NAMALWA (cell line): ENCODE results near the gene PIK3R3.

Source experiments
- DNase-seq: peaks from one replicate; pipeline ENCODE4 v3.0.0-alpha.2; 2015; ENCODE audit warnings: low spot score

The PIK3R3 gene

GRCh38 chr1:46157916-46158311 lies 25.5 kb upstream of the PIK3R3 start:
- no peak for DNase-seq

- DNase-seq = no peak
These were observed 21.3 kb upstream of the PIK3R3 start for GRCh38 chr1:46153732-46154131.

GRCh38 chr1:46153228-46153627 lies 20.8 kb upstream of the PIK3R3 start:
- DNase-seq = no peak

GRCh38 chr1:46152016-46152415 lies 19.6 kb upstream of the PIK3R3 start:
- no peak for DNase-seq

- DNase-seq = no peak
These were observed 17.7 kb upstream of the PIK3R3 start for GRCh38 chr1:46150085-46150484.

- peak; percentile 15 for DNase-seq
These were observed 15.9 kb upstream of the PIK3R3 start for GRCh38 chr1:46148318-46148717.

- DNase-seq = no peak
These were observed 5.5 kb upstream of the PIK3R3 start for GRCh38 chr1:46137916-46138315.

- no peak for DNase-seq
These were observed 4.3 kb upstream of the PIK3R3 start for GRCh38 chr1:46136711-46137110.

GRCh38 chr1:46134660-46135331 lies 2.4 kb upstream of the PIK3R3 start:
- peak; percentile 19 for DNase-seq

- peak; percentile 6 for DNase-seq
These were observed 1.4 kb upstream of the PIK3R3 start for GRCh38 chr1:46133781-46134350.

- no peak for DNase-seq
These were observed 791 bp upstream of the PIK3R3 start for GRCh38 chr1:46133181-46133658.

- peak; percentile 61 for DNase-seq
These were observed 509 bp downstream of the PIK3R3 start for GRCh38 chr1:46131712-46132528.

- DNase-seq = peak; percentile 33
These were observed 1.3 kb downstream of the PIK3R3 start for GRCh38 chr1:46131093-46131492.

- DNase-seq = peak; percentile 26
These were observed 1.8 kb downstream of the PIK3R3 start for GRCh38 chr1:46130606-46131005.

GRCh38 chr1:46130121-46130520 lies 2.3 kb downstream of the PIK3R3 start:
- DNase-seq = peak; percentile 34

GRCh38 chr1:46128344-46128743 lies 4.1 kb downstream of the PIK3R3 start:
- DNase-seq = no peak

GRCh38 chr1:46118856-46119255 lies 13.6 kb downstream of the PIK3R3 start:
- DNase-seq = no peak

- no peak for DNase-seq
These were observed 14.5 kb downstream of the PIK3R3 start for GRCh38 chr1:46117810-46118494.

GRCh38 chr1:46114925-46115603 lies 17.4 kb downstream of the PIK3R3 start:
- no peak for DNase-seq

- no peak for DNase-seq
These were observed 18.5 kb downstream of the PIK3R3 start for GRCh38 chr1:46113948-46114347.

- no peak for DNase-seq
These were observed 20.3 kb downstream of the PIK3R3 start for GRCh38 chr1:46112108-46112507.

- no peak for DNase-seq
These were observed 21.9 kb downstream of the PIK3R3 start for GRCh38 chr1:46110521-46110920.
